Measurements from ENCODE around the gene NARF. TPM values are rescaled to one million over a fixed set of nuclear protein-coding genes. Genes with fewer than 3 reads are reported as not detected.

NARF gene
- polyA plus RNA-seq, 1 of the 3 experiments (the other 2 are of a cell fraction) = 128 TPM

DNA sequence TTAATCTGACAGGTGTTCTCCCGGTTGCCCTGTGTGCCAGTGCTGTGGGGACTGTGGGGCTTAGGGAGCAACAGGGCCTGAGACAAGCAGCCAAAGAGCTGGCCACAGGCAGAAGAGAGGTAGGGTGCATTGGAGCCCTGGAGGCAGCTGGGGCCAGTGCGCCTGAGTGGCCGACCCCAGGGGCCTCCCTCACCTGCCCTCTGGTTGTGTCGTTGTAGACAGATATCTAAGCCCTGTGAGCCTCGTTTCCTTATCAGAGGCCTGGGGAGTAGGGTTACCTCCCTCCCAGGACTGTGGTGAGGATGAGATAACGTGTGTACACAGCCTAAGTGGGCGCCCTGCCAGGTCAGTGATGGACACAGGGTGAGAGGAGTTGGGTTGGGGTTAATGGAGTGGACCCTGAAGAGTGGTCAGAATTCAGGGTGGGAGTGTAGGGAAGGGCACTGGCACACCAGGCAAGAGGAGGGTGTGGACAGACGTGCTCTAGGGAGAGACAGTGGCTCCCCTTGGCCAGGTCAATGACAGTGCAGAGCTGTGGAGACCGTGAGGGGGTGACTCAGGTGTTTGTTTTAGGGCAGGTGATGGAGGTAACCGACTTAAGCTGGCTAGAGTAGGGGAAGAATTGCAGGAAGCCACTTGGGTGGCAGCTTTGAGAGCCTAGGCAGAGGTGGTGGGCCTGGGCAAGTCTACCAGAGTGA lies 3.4 kb downstream of the NARF start:
- Histone ChIP-seq H4K20me1 (ENCODE audit: insufficient read depth) (peaks cover 6% of the 10 kb centered on the region; the same call in 1 of the 2 replicates), H3K9ac (no peak overlapping the region), H3K27ac (ENCODE audit: low read depth in 2 of 2, low read length in 1 of 2) (no peak overlapping the region), H3K9me2 (no peaks in the 10 kb centered on the region), H3K27me3 (ENCODE audit: insufficient read depth) (no peaks in the 10 kb centered on the region), H3K9me3 (no peaks in the 10 kb centered on the region), H2AFZ (ENCODE audit: low read depth) (no peak overlapping the region), H3F3A (replicated peaks; ENCODE audit: insufficient read depth) (peaks cover 7% of the 10 kb centered on the region), H3K4me1 (ENCODE audit: control insufficient read depth in 1 of 2, insufficient read depth in 2 of 2, low read depth in 1 of 2, low read length in 1 of 2) (peaks cover 5 to 11% of the 10 kb centered on the region in 2 experiments; a peak in 3 of 4 replicates), H3K36me3 (replicated peaks in 1 of 2; ENCODE audit: control insufficient read depth in 1 of 2, insufficient read depth in 2 of 2, low read length in 1 of 2) (peaks cover 36 to 37% of the 10 kb centered on the region in 2 experiments), H3K79me2 (ENCODE audit: insufficient read depth) (peaks cover 28% of the 10 kb centered on the region), H3K4me3 (ENCODE audit: low read depth in 2 of 2, low read length in 1 of 2) (no peak overlapping the region), H3K4me2 (no peak overlapping the region)
- no peak for DNase-seq
- CTCF ChIA-PET = interaction anchor here (0.7 to 1.3 kb wide), 2 partner anchors 27 to 32 kb away, joined by 3 read pairs; no protein-coding TSS in a partner anchor
- TF ChIP-seq, protein P1, sequence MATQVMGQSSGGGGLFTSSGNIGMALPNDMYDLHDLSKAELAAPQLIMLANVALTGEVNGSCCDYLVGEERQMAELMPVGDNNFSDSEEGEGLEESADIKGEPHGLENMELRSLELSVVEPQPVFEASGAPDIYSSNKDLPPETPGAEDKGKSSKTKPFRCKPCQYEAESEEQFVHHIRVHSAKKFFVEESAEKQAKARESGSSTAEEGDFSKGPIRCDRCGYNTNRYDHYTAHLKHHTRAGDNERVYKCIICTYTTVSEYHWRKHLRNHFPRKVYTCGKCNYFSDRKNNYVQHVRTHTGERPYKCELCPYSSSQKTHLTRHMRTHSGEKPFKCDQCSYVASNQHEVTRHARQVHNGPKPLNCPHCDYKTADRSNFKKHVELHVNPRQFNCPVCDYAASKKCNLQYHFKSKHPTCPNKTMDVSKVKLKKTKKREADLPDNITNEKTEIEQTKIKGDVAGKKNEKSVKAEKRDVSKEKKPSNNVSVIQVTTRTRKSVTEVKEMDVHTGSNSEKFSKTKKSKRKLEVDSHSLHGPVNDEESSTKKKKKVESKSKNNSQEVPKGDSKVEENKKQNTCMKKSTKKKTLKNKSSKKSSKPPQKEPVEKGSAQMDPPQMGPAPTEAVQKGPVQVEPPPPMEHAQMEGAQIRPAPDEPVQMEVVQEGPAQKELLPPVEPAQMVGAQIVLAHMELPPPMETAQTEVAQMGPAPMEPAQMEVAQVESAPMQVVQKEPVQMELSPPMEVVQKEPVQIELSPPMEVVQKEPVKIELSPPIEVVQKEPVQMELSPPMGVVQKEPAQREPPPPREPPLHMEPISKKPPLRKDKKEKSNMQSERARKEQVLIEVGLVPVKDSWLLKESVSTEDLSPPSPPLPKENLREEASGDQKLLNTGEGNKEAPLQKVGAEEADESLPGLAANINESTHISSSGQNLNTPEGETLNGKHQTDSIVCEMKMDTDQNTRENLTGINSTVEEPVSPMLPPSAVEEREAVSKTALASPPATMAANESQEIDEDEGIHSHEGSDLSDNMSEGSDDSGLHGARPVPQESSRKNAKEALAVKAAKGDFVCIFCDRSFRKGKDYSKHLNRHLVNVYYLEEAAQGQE (IDR thresholded peaks at IDR 0.05; ENCODE audit: low read depth, low read length) = no peak
- TF ChIP-seq GABPA (IDR thresholded peaks at IDR 0.05; ENCODE audit: low read depth) = no peak
- TF ChIP-seq MEF2A (IDR thresholded peaks at IDR 0.05; ENCODE audit: borderline replicate concordance, low read depth) = no peak
- no peak for TF ChIP-seq EP300 (IDR thresholded peaks at IDR 0.05; ENCODE audit: borderline replicate concordance in 1 of 2, low read depth in 1 of 2, low read length in 1 of 2)
- no peak for TF ChIP-seq NRF1 (IDR thresholded peaks at IDR 0.05; ENCODE audit: low read depth, low read length)
- TF ChIP-seq FOXJ3 (CRISPR knock-in tag; IDR thresholded peaks at IDR 0.05) = no peak
- TF ChIP-seq RFX5 (IDR thresholded peaks at IDR 0.05; ENCODE audit: low read length) = no peak
- TF ChIP-seq CHD2 (IDR thresholded peaks at IDR 0.05; ENCODE audit: low read length, partially characterized antibody) = no peak
- no peak for TF ChIP-seq RXRA (IDR thresholded peaks at IDR 0.05; ENCODE audit: borderline replicate concordance, low read depth)
- POLR2A ChIA-PET = interaction anchor here (1.2 kb wide), 1 partner anchor 27 kb away, joined by 4 read pairs; no protein-coding TSS in a partner anchor
- 84% methylated on average over 10 of the region's 10 CpGs for WGBS (ENCODE audit: low lambda C conversion rate)

DNA sequence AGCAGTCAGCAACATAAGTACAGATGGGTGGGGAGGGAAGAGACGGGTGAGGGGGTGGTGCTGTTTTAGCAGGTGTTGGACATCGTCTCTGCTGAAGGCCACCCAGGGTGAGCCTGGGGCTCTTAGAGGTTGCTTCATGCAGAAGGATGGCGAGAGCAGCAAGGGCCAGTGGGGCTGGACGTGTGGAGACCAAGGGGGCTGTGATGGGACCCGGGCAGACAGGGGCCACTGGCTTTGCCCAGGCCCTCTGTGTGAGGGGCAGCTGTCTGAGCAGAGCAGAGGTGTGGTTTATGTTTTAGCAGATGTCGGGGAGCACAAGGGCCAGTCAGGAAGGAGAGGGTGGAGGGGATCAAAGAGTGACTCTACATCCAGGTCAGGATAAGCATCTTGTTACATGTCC lies 4.8 kb downstream of the NARF start:
- Histone ChIP-seq H3K4me2 (no peak overlapping the region), H3K9me3 (no peaks in the 10 kb centered on the region), H4K20me1 (ENCODE audit: insufficient read depth) (peaks cover 6% of the 10 kb centered on the region; the same call in 1 of the 2 replicates), H3K9me2 (no peaks in the 10 kb centered on the region), H3F3A (replicated peaks; ENCODE audit: insufficient read depth) (no peaks in the 10 kb centered on the region), H3K27ac (ENCODE audit: low read depth in 2 of 2, low read length in 1 of 2) (no peak overlapping the region), H2AFZ (ENCODE audit: low read depth) (no peak overlapping the region), H3K36me3 (replicated peaks in 1 of 2; ENCODE audit: control insufficient read depth in 1 of 2, insufficient read depth in 2 of 2, low read length in 1 of 2) (peaks cover 38 to 45% of the 10 kb centered on the region in 2 experiments), H3K27me3 (ENCODE audit: insufficient read depth) (no peaks in the 10 kb centered on the region), H3K4me1 (ENCODE audit: control insufficient read depth in 1 of 2, insufficient read depth in 2 of 2, low read depth in 1 of 2, low read length in 1 of 2) (peaks cover 0 to 2% of the 10 kb centered on the region in 2 experiments; a peak in 1 of 4 replicates), H3K79me2 (ENCODE audit: insufficient read depth) (peaks cover 28% of the 10 kb centered on the region), H3K9ac (no peak overlapping the region), H3K4me3 (ENCODE audit: low read depth in 2 of 2, low read length in 1 of 2) (no peak overlapping the region)
- ChIA-PET POLR2A (no interaction called here), CTCF (interaction anchor here (1.3 kb wide), 1 partner anchor 26 kb away, joined by 3 read pairs; no protein-coding TSS in a partner anchor)
- no peak for DNase-seq
- TF ChIP-seq NRF1 (IDR thresholded peaks at IDR 0.05; ENCODE audit: low read depth, low read length) = no peak
- TF ChIP-seq SMC3 (IDR thresholded peaks at IDR 0.05; ENCODE audit: low read depth, low read length) = no peak
- TF ChIP-seq RCOR1 (IDR thresholded peaks at IDR 0.05; ENCODE audit: low read length) = no peak
- TF ChIP-seq FOSL2 (IDR thresholded peaks at IDR 0.05; ENCODE audit: borderline replicate concordance, low read depth) = no peak
- TF ChIP-seq GATA2 (CRISPR knock-in tag; IDR thresholded peaks at IDR 0.05) = no peak
- no peak for TF ChIP-seq TEAD4 (IDR thresholded peaks at IDR 0.05; ENCODE audit: borderline replicate concordance, insufficient read depth)
- 86% methylated on average over 6 of the region's 6 CpGs for WGBS (ENCODE audit: low lambda C conversion rate)
